GM11168 (cell line): ENCODE results near the gene DENND4A.

Experiments used
- in situ Hi-C: fragments of 300-500 bp; cut with MboI; formaldehyde crosslinking; loops from one replicate; pipeline ENCODE4 v1.12.0; 2022; ENCODE audit warnings: low sequenced_read_pairs; ENCODE audit not compliant: unreplicated experiment

The DENND4A gene

DNA sequence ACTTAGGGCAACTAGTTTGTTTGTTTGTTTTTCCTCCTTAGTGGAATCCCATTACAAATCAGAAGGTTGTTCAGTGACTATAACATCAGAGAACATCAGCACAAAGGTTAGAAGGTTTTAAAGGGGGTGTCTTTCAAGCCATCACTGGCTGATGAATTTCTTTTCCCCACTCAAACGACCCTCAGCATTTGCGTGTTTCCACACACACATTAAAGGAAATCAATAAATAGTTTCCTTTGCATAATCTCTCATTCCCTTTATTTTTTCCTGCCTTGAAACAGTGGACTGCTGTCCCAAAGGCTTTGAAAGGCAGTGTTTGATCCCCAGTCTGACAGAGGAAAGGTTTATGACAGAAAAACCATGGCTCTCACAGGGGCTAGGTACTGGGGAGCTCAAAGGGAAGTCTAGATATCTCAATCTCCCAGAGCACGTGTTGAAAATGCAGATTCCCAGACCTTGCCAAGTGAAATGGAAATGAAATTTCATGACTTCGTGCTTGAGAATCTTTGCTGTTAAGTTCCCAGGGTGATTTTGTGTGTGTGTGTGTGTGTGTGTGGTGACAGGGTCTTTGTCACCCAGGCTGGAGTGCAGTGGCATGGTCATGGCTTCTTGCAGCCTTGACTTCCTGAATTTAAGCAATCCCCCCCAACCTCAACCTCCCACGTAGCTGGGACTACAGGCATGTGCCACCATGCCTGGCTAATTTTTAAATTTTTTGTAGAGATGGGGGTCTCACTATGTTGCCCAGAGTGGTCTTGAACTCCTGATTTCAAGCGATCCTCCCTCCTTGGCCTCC lies 178.9 kb downstream of the DENND4A start:
- in situ Hi-C loops, result no loop called here

- in situ Hi-C loops, result no loop called here
Measured at GRCh38 chr15:65612616-65612946, 179.5 kb downstream of the DENND4A start.

- in situ Hi-C loops, result no loop called here
Measured at GRCh38 chr15:65611888-65612615, 180.0 kb downstream of the DENND4A start.

DNA sequence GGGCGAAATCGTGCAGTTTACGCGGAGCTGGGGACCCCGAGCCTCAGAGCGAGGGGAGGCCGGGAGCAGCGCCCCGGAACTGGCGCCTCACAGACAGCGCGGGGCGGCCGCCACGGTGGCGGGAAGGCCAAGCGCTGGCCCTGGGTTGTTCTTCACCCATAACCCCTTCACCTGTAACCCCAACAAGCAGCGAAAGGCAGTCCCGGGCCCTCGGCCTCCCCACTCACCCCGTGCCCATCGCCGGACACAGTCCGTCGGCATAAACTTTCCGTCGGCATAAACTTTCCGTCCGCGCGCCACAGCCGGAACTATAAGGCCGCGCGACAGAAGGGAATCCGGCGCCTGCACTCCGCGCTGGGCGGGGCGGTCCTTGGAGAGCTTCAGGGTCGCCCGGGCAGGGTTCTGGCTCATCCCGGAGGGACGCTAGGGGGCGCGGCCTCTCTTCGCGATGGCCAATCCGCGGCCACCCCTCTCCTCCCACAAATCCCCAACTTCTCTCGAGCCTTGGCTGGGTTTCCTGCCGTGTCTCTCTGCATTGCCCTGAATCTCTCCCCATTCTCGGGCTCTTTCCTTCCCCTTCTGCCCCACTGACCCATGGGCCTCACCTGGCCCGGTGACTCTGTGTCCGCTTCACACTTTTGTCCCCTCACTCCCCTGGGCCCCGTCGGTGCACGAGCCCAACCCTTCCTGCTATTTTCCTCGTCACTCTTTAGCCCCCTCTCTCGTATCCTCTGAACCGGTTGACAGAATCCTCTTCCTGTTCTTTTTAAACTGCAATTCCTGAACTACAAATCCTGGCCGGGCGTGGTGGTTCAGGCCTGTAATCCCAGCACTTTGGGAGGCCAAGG lies 181.0 kb downstream of the DENND4A start, which contains the start of gene INTS14:
INTS14 (minus strand) TSS at position 261 of the 848 bp plus-strand sequence. CDS start 3,751 bp downstream, outside the sequence.
- in situ Hi-C loops, result no loop called here
